DND-41 (cell line): ENCODE data around the gene NGFR.

Source experiments
- ATAC-seq: fragments of 200-7000 bp; cut with Tn5 transposase; 3 replicates; pipeline ENCODE4 v1.9.1; 2021; ENCODE audit warnings: low read depth; ENCODE audit not compliant: insufficient read depth
- DNase-seq: peaks from one replicate; pipeline ENCODE4 v3.0.0-alpha.2; 2020
- H2AFZ ChIP-seq: 2 replicates; pipeline ENCODE4 v1.6.0; 2012; ENCODE audit warnings: low read depth, low read length
- H3K27ac ChIP-seq: 2 replicates; pipeline ENCODE4 v1.5.1; 2012; ENCODE audit warnings: low read length, inconsistent platforms
- H3K27me3 ChIP-seq: fragments of 200-600 bp; sonication (generic); 2 replicates; pipeline ENCODE4 v1.6.0; 2012; ENCODE audit warnings: low read length, mild to moderate bottlenecking, inconsistent platforms; ENCODE audit not compliant: insufficient read depth, poor library complexity
- H3K36me3 ChIP-seq: 2 replicates; pipeline ENCODE4 v1.5.1; 2012; ENCODE audit warnings: low read length, inconsistent platforms; ENCODE audit not compliant: insufficient read depth
- H3K4me1 ChIP-seq: 2 replicates; pipeline ENCODE4 v1.5.1; 2012; ENCODE audit warnings: mild to moderate bottlenecking, low read length; ENCODE audit not compliant: insufficient read depth
- H3K4me2 ChIP-seq: 2 replicates; pipeline ENCODE4 v1.6.0; 2012; ENCODE audit warnings: mild to moderate bottlenecking, moderate library complexity, low read length, inconsistent platforms; ENCODE audit not compliant: insufficient read depth
- H3K4me3 ChIP-seq, 2 experiments: fragments of 200-600 bp in 1 of 2; shearing (Covaris generic) in 1 of 2; 2 replicates each; pipeline ENCODE4 v1.5.1; 2012 to 2016; ENCODE audit warnings: inconsistent platforms in 2 of 2, low read length in 2 of 2, mild to moderate bottlenecking in 2 of 2, low read depth in 1 of 2, moderate library complexity in 1 of 2
- H3K79me2 ChIP-seq: 2 replicates; pipeline ENCODE4 v1.6.0; 2012; ENCODE audit warnings: low read length, inconsistent platforms; ENCODE audit not compliant: insufficient read depth
- H3K9ac ChIP-seq: 2 replicates; pipeline ENCODE4 v1.6.0; 2012; ENCODE audit warnings: low read depth, mild to moderate bottlenecking, inconsistent platforms, low read length, moderate library complexity
- H3K9me3 ChIP-seq: 2 replicates; pipeline ENCODE4 v1.5.1; 2012; ENCODE audit warnings: low read length, moderate library complexity, mild to moderate bottlenecking, inconsistent platforms; ENCODE audit not compliant: insufficient read depth, severe bottlenecking
- H4K20me1 ChIP-seq: 2 replicates; pipeline ENCODE4 v1.6.0; 2012; ENCODE audit warnings: low read length; ENCODE audit not compliant: insufficient read depth
- EZH2 ChIP-seq: IDR thresholded peaks from 3 replicates; pipeline ENCODE4 v1.6.1; 2012; ENCODE audit warnings: borderline replicate concordance, low read depth, mild to moderate bottlenecking, moderate library complexity, low read length, inconsistent platforms; ENCODE audit not compliant: severe bottlenecking
- TF ChIP-seq, protein P1 (sequence below): IDR thresholded peaks from 2 replicates; pipeline ENCODE4 v1.5.1; 2012; ENCODE audit warnings: borderline replicate concordance, low read length, moderate library complexity, mild to moderate bottlenecking; ENCODE audit not compliant: poor library complexity, severe bottlenecking; ENCODE audit errors: extremely low read depth

Gene NGFR

GRCh38 chr17:49508866-49509587 lies 13.9 kb downstream of the NGFR start:
- TF ChIP-seq, protein P1, sequence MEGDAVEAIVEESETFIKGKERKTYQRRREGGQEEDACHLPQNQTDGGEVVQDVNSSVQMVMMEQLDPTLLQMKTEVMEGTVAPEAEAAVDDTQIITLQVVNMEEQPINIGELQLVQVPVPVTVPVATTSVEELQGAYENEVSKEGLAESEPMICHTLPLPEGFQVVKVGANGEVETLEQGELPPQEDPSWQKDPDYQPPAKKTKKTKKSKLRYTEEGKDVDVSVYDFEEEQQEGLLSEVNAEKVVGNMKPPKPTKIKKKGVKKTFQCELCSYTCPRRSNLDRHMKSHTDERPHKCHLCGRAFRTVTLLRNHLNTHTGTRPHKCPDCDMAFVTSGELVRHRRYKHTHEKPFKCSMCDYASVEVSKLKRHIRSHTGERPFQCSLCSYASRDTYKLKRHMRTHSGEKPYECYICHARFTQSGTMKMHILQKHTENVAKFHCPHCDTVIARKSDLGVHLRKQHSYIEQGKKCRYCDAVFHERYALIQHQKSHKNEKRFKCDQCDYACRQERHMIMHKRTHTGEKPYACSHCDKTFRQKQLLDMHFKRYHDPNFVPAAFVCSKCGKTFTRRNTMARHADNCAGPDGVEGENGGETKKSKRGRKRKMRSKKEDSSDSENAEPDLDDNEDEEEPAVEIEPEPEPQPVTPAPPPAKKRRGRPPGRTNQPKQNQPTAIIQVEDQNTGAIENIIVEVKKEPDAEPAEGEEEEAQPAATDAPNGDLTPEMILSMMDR, result no peak
- no peak for TF ChIP-seq EZH2
- no peaks in the 10 kb centered on the region for H3K79me2 ChIP-seq
- DNase-seq (no peak), ATAC-seq (no peak)
- no peaks in the 10 kb centered on the region for H3K36me3 ChIP-seq
- no peak overlapping the region for H3K4me2 ChIP-seq
- H3K9ac ChIP-seq, result no peak overlapping the region
- no peaks in the 10 kb centered on the region for H3K9me3 ChIP-seq
- peaks cover 19% of the 10 kb centered on the region for H3K27me3 ChIP-seq
- H3K27ac ChIP-seq, result no peak overlapping the region
- no peak overlapping the region for H2AFZ ChIP-seq
- no peak overlapping the region for H3K4me3 ChIP-seq
- 0 out of 2 replicates have a peak, but pooled peaks cover 6% of the 10 kb centered on the region for H4K20me1 ChIP-seq
- no peaks in the 10 kb centered on the region for H3K4me1 ChIP-seq

DNA sequence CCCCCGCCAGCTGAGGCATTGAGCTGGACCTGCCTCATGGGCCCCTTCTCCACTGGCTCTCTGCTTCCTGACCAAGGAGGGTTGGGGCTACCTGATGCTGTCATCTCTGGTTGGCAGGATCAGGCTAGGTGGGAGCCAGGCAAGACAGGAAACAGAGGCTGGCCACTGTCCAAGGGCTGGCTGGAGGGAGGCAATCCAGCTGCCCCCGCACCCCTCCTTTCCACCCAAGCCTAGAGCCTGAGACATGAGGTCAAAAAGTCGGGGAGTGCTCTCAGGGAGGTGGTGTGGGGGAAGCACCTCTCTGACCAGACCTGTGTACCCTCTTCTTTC lies 14.5 kb downstream of the NGFR start:
- no peaks in the 10 kb centered on the region for H3K4me1 ChIP-seq
- no peak overlapping the region for H3K9ac ChIP-seq
- no peak overlapping the region for H3K27ac ChIP-seq
- no peaks in the 10 kb centered on the region for H3K36me3 ChIP-seq
- TF ChIP-seq EZH2, result no peak
- TF ChIP-seq, protein P1, result no peak
- H3K4me2 ChIP-seq, result no peak overlapping the region
- no peak overlapping the region for H2AFZ ChIP-seq
- ATAC-seq (no peak), DNase-seq (no peak)
- H4K20me1 ChIP-seq, result 0 out of 2 replicates have a peak, but pooled peaks cover 6% of the 10 kb centered on the region
- no peak overlapping the region for H3K4me3 ChIP-seq
- peaks cover 19% of the 10 kb centered on the region for H3K27me3 ChIP-seq
- H3K9me3 ChIP-seq, result no peaks in the 10 kb centered on the region
- no peaks in the 10 kb centered on the region for H3K79me2 ChIP-seq

DNA sequence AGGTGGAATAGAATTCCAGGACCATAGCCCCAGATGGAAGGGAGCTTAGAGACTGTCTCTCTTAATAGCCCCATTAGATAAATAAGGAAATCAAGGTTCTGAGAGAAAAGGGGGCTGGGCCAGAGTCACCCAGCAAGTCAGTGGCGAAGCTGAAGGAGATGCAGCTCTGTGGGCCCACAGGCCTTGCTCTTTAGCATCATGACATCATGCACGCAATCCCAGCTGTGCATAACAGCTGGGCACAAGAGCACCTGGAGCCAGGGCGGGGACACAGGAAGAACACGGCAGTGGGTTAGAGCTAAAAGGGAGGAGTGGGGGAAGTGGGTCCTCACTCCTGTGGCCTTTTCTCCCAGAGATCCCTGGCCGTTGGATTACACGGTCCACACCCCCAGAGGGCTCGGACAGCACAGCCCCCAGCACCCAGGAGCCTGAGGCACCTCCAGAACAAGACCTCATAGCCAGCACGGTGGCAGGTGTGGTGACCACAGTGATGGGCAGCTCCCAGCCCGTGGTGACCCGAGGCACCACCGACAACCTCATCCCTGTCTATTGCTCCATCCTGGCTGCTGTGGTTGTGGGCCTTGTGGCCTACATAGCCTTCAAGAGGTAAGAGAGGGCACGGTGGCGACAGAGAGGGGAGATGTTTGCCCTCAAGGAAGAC lies 15.1 kb downstream of the NGFR start:
- 0 out of 2 replicates have a peak, but pooled peaks cover 6% of the 10 kb centered on the region for H4K20me1 ChIP-seq
- H3K9me3 ChIP-seq, result no peaks in the 10 kb centered on the region
- DNase-seq, result no peak
- no peaks in the 10 kb centered on the region for H3K79me2 ChIP-seq
- peaks cover 16% of the 10 kb centered on the region for H3K27me3 ChIP-seq
- H3K4me1 ChIP-seq, result no peaks in the 10 kb centered on the region
- H2AFZ ChIP-seq, result no peak overlapping the region
- H3K36me3 ChIP-seq, result no peaks in the 10 kb centered on the region
- no peak overlapping the region for H3K9ac ChIP-seq
- H3K4me2 ChIP-seq, result no peak overlapping the region
- no peak for ATAC-seq
- TF ChIP-seq EZH2, result no peak
- TF ChIP-seq, protein P1, result no peak
- no peak overlapping the region for H3K4me3 ChIP-seq
- H3K27ac ChIP-seq, result no peak overlapping the region
